Uterus (tissue), 2 donors: ENCODE data around the gene TNFRSF14.

Experiments used
- CTCF ChIP-seq, 4 experiments: fragments of 200-600 bp in 2 of 4; fragments of 450-650 bp in 2 of 4; sonication (generic) in 2 of 4; IDR thresholded peaks; one replicate each; pipeline ENCODE4 v1.5.1; 2016 to 2019; ENCODE audit warnings: antibody characterized with exemption in 4 of 4, mild to moderate bottlenecking in 2 of 4, moderate library complexity in 1 of 4
- POLR2A ChIP-seq, 2 donors: fragments of 450-650 bp; IDR thresholded peaks; one replicate each; pipeline ENCODE4 v1.6.1; 2016; ENCODE audit warnings: antibody characterized with exemption in 2 of 2, mild to moderate bottlenecking in 1 of 2, moderate library complexity in 1 of 2

DNA sequence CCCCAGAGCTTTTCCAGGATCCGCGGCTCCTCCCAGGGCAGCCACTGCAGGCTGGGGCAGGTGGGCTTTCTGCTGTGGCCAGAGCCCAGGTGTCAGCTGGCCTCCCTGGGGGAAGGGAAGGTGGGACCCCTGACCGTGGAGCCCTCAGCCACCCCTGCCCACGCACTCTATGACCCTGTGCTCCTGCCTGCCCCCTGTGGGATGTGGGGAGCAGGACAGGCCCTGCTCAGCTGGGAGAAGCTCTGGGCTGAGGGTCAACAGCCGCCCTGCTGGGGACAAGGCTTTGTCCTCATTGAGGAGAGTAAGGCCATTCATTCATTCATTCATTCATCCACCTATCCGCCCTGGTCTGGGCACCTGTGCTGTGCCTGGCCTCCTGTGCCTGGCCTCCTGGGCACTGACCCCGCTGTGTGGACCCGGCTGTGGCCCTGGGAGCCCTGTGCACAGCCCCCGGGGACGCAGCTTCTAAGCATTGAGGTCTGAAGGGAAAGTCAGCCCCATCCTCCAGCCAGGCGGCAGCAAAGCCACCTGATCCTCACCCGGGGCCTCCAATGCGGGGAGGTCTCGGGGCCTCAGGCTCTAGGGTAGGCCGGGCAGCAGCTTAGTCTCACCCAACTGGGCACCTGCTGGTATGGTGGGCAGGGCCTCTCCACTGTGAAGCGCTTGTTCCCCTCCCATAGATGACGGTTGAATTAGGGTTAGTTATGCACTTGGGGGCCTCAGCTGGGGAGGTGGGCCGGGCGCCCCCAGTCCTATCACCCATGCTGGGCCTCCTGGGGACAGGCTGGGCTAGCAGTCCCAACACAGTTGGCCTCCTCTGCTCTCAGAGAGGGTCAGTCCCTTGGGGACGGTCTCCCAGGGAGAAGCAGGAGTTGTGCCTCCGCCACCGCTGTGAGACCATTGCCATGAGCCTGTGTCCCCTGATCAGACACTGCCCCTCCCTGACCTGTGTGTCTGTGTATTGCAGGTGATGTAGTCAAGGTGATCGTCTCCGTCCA, 6.0 kb downstream of the TNFRSF14 start:
- TF ChIP-seq CTCF (IDR thresholded peaks at IDR 0.05) (no peak), POLR2A (IDR thresholded peaks at IDR 0.05) (no peak)
